Sigmoid colon (tissue), 4 donors: ENCODE data around the gene LILRB2.
"Not testable (repeated sequence)": the region's sequence is repeated elsewhere in the genome, so short reads cannot be mapped to it uniquely, and the experiment has no call there.

Experiments used
- EP300 ChIP-seq, 4 donors: sonication (generic); formaldehyde crosslinking; IDR thresholded peaks; one replicate each; pipeline ENCODE4 v1.6.1; 2017; ENCODE audit warnings: antibody characterized with exemption in 4 of 4
- POLR2AphosphoS5 ChIP-seq, 4 donors: sonication (generic); formaldehyde crosslinking; IDR thresholded peaks; one replicate each; pipeline ENCODE4 v1.6.1; 2017; ENCODE audit warnings: antibody characterized with exemption in 4 of 4

DNA sequence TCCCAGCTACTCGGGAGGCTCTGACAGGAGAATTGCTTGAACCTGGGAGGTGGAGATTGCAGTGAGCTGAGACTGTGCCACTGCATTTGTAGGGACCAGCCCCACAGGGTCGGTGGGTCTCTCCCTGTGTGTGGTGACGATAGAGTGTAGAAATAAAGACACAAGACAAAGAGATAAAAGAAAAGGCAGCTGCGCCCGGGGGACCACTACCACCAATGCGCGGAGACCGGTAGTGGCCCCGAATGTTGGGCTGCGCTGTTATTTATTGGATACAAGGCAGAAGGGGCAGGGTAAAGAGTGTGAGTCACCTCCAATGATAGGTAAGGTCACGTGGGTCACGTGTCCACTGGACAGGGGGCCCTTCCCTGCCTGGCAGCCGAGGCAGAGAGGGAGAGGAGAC is 41.4 kb upstream of the LILRB2 start:
- TF ChIP-seq POLR2AphosphoS5, EP300 (IDR thresholded peaks at IDR 0.05): not testable (repeated sequence)
